ENCODE results near the gene MYL3. TPM values are rescaled to one million over a fixed set of nuclear protein-coding genes. Genes with fewer than 3 reads are reported as not detected.

MYL3 gene
- total RNA-seq, 1 experiment from 2014 or later: not detected

- POLR2A ChIA-PET (ENCODE audit: unreplicated experiment): no interaction called here
- BruUV-seq (replicated peaks): no TSS peak
- CTCF ChIA-PET: no interaction called here
Measured at GRCh38 chr3:46889381-46890110, 26.3 kb upstream of the MYL3 start.

GRCh38 chr3:46888705-46889104 lies 25.5 kb upstream of the MYL3 start:
- Histone ChIP-seq H3K9ac (ENCODE audit: low read length) (no peak overlapping the region), H3K4me2 (ENCODE audit: low read length) (no peak overlapping the region), H3K27me3 (ENCODE audit: low read length) (peaks cover 7% of the 10 kb centered on the region), H4K20me1 (ENCODE audit: low read length) (no peaks in the 10 kb centered on the region), H2AFZ (ENCODE audit: low read length) (no peak overlapping the region), H3K9me3 (ENCODE audit: low read length) (no peaks in the 10 kb centered on the region), H3K4me3 (ENCODE audit: low read length) (no peak overlapping the region), H3K27ac (ENCODE audit: low read length) (no peak overlapping the region), H3K9me2 (replicated peaks; ENCODE audit: low read length) (no peaks in the 10 kb centered on the region), H3K79me2 (ENCODE audit: low read length) (no peaks in the 10 kb centered on the region), H3K4me1 (ENCODE audit: insufficient read depth, low read length) (peaks cover 4% of the 10 kb centered on the region; the same call in 1 of the 2 replicates), H3K36me3 (ENCODE audit: low read depth, low read length) (no peaks in the 10 kb centered on the region), H3F3A (ENCODE audit: low read length, unreplicated experiment) (no peaks in the 10 kb centered on the region)
- POLR2A ChIA-PET (ENCODE audit: unreplicated experiment): no interaction called here
- BruUV-seq (replicated peaks): no TSS peak
- intact Hi-C loops (cut with micrococcal nuclease): no loop called here
- ATAC-seq: no peak
- TF ChIP-seq EZH2phosphoT487 (IDR thresholded peaks at IDR 0.05; ENCODE audit: borderline replicate concordance, low read length) (no peak), EZH2 (IDR thresholded peaks at IDR 0.05; ENCODE audit: low read length, unreplicated experiment) (no peak), CTCF (conservative IDR thresholded peaks at IDR 0.05; ENCODE audit: low read depth, low read length) (no peak)
- CTCF ChIA-PET: no interaction called here
- no peak for DNase-seq

More at GRCh38 chr3:46889381-46890110, 26.3 kb upstream of the MYL3 start:
- no peaks in the 10 kb centered on the region for H3K9me2 ChIP-seq (replicated peaks; ENCODE audit: low read length)
- H3K4me3 ChIP-seq (ENCODE audit: low read length): no peak overlapping the region
- no peak overlapping the region for H3K27ac ChIP-seq (ENCODE audit: low read length)
- H3K9me3 ChIP-seq (ENCODE audit: low read length): no peaks in the 10 kb centered on the region
- no peak for TF ChIP-seq EZH2 (IDR thresholded peaks at IDR 0.05; ENCODE audit: low read length, unreplicated experiment)
- TF ChIP-seq EZH2phosphoT487 (IDR thresholded peaks at IDR 0.05; ENCODE audit: borderline replicate concordance, low read length): no peak
- no peak for TF ChIP-seq CTCF (conservative IDR thresholded peaks at IDR 0.05; ENCODE audit: low read depth, low read length)
- no peaks in the 10 kb centered on the region for H3K79me2 ChIP-seq (ENCODE audit: low read length)
- no peak overlapping the region for H2AFZ ChIP-seq (ENCODE audit: low read length)
- no peak overlapping the region for H3K9ac ChIP-seq (ENCODE audit: low read length)
- ATAC-seq (no peak), DNase-seq (no peak)
- intact Hi-C loops (cut with micrococcal nuclease): no loop called here
- no peaks in the 10 kb centered on the region for H3K27me3 ChIP-seq (ENCODE audit: low read length)
- no peak overlapping the region for H3K4me2 ChIP-seq (ENCODE audit: low read length)
- H3K4me1 ChIP-seq (ENCODE audit: insufficient read depth, low read length): peaks cover 4% of the 10 kb centered on the region; the same call in 1 of the 2 replicates
- H4K20me1 ChIP-seq (ENCODE audit: low read length): no peaks in the 10 kb centered on the region
- H3F3A ChIP-seq (ENCODE audit: low read length, unreplicated experiment): no peaks in the 10 kb centered on the region
- no peaks in the 10 kb centered on the region for H3K36me3 ChIP-seq (ENCODE audit: low read depth, low read length)

GRCh38 chr3:46887980-46888494 lies 24.8 kb upstream of the MYL3 start:
- BruUV-seq (replicated peaks): no TSS peak
- TF ChIP-seq EZH2phosphoT487 (IDR thresholded peaks at IDR 0.05; ENCODE audit: borderline replicate concordance, low read length) (no peak), EZH2 (IDR thresholded peaks at IDR 0.05; ENCODE audit: low read length, unreplicated experiment) (no peak), CTCF (conservative IDR thresholded peaks at IDR 0.05; ENCODE audit: low read depth, low read length) (no peak)
- DNase-seq: no peak
- Histone ChIP-seq H3K36me3 (ENCODE audit: low read depth, low read length) (no peaks in the 10 kb centered on the region), H3K4me3 (ENCODE audit: low read length) (no peak overlapping the region), H3K9ac (ENCODE audit: low read length) (no peak overlapping the region), H3F3A (ENCODE audit: low read length, unreplicated experiment) (no peaks in the 10 kb centered on the region), H3K4me2 (ENCODE audit: low read length) (no peak overlapping the region), H3K9me3 (ENCODE audit: low read length) (no peaks in the 10 kb centered on the region), H3K79me2 (ENCODE audit: low read length) (no peaks in the 10 kb centered on the region), H3K4me1 (ENCODE audit: insufficient read depth, low read length) (peaks cover 4% of the 10 kb centered on the region; the same call in 1 of the 2 replicates), H4K20me1 (ENCODE audit: low read length) (no peaks in the 10 kb centered on the region), H3K9me2 (replicated peaks; ENCODE audit: low read length) (no peaks in the 10 kb centered on the region), H2AFZ (ENCODE audit: low read length) (no peak overlapping the region), H3K27ac (ENCODE audit: low read length) (no peak overlapping the region), H3K27me3 (ENCODE audit: low read length) (peaks cover 11% of the 10 kb centered on the region)
- ATAC-seq: no peak
- intact Hi-C loops (cut with micrococcal nuclease): no loop called here
- CTCF ChIA-PET: no interaction called here
- POLR2A ChIA-PET (ENCODE audit: unreplicated experiment): no interaction called here
